GM23248 (cell line): ENCODE measurements around the gene NKX2-3.

Experiments
- EZH2 ChIP-seq: fragments of 200-600 bp; sonication (generic); IDR thresholded peaks from 2 replicates; pipeline ENCODE4 v1.6.1; 2018; ENCODE audit warnings: antibody characterized with exemption, mild to moderate bottlenecking; ENCODE audit not compliant: insufficient read depth, poor library complexity, severe bottlenecking
- EZH2phosphoT487 ChIP-seq: fragments of 200-600 bp; sonication (generic); IDR thresholded peaks from 2 replicates; pipeline ENCODE4 v1.6.1; 2018; ENCODE audit warnings: antibody characterized with exemption, moderate library complexity, mild to moderate bottlenecking, low read depth; ENCODE audit not compliant: insufficient read depth

GRCh38 chr10:99562631-99563030, 29.9 kb downstream of the NKX2-3 start:
- no peak for TF ChIP-seq EZH2phosphoT487
- TF ChIP-seq EZH2: no peak
